Ishikawa (cell line): ENCODE data around the gene PCBP3.

Experiments
- CEBPB ChIP-seq: IDR thresholded peaks from 2 replicates; pipeline ENCODE4 v1.6.1; 2012
- CREB1 ChIP-seq: IDR thresholded peaks from 2 replicates; pipeline ENCODE4 v1.6.1; 2012; ENCODE audit warnings: low read depth
- EGR1 ChIP-seq: IDR thresholded peaks from 2 replicates; pipeline ENCODE4 v1.6.1; 2012
- EP300 ChIP-seq: IDR thresholded peaks from 2 replicates; pipeline ENCODE4 v1.6.1; 2012; ENCODE audit warnings: borderline replicate concordance
- FOXM1 ChIP-seq: IDR thresholded peaks from 2 replicates; pipeline ENCODE4 v1.6.1; 2012; ENCODE audit warnings: low read depth, borderline replicate concordance
- NFIC ChIP-seq: IDR thresholded peaks from 2 replicates; pipeline ENCODE4 v1.6.1; 2012
- RAD21 ChIP-seq: IDR thresholded peaks from 2 replicates; pipeline ENCODE4 v1.6.1; 2012; ENCODE audit warnings: low read depth
- TAF1 ChIP-seq: IDR thresholded peaks from 2 replicates; pipeline ENCODE4 v1.6.1; 2012; ENCODE audit warnings: low read depth, mild to moderate bottlenecking
- TCF12 ChIP-seq: IDR thresholded peaks from 2 replicates; pipeline ENCODE4 v1.6.1; 2012; ENCODE audit warnings: low read depth
- TEAD4 ChIP-seq: IDR thresholded peaks from 2 replicates; pipeline ENCODE4 v1.6.1; 2012
- YY1 ChIP-seq: IDR thresholded peaks from 2 replicates; pipeline ENCODE4 v1.6.1; 2012; ENCODE audit warnings: low read depth
- ZBTB7A ChIP-seq: IDR thresholded peaks from 2 replicates; pipeline ENCODE4 v1.6.1; 2012; ENCODE audit warnings: low read depth
- TF ChIP-seq, protein P1 (sequence below): IDR thresholded peaks from 2 replicates; pipeline ENCODE4 v1.6.1; 2012
- TF ChIP-seq, protein P2 (sequence below): IDR thresholded peaks from 2 replicates; pipeline ENCODE4 v1.6.1; 2012; ENCODE audit warnings: low read depth, mild to moderate bottlenecking
- TF ChIP-seq, protein P3 (sequence below): IDR thresholded peaks from 2 replicates; pipeline ENCODE4 v1.6.1; 2012

PCBP3 gene

DNA sequence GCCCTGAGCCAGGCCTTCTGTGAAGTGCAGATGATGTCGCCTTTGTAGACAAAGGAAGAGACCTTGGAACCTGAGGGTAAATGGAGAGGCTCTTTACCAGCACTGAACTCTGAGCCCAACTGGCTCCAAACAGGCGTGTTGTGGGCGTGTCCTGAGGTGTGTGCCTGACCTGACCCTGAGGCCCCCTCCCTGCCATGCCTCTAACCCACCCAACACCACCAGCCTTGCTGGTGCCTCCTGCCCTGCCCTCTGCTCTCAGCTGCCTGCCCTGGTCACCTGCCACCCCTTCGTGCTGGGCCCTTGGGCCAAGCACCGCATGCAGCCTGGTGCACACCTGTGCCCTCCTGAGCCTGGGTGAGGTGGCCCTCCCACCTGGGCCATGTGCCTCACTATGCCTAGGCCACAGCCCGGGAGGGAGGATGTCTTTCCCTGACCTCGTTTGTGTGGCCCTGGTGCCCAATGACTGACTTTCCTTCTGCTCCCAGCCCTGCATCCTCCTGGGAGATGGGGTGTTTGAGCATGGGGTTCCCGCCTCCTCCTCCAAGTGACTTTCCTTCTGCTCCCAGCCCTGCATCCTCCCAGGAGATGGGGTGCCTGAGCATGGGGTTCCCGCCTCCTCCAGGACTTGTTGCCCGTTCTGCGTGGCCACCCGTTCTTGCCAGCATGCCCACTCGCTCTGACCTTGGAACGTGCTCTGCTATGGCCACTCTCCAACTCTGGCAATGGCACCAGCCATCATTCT lies 157.0 kb downstream of the PCBP3 start:
- TF ChIP-seq RAD21 = no peak
- TF ChIP-seq NFIC = no peak
- no peak for TF ChIP-seq ZBTB7A
- no peak for TF ChIP-seq CEBPB

DNA sequence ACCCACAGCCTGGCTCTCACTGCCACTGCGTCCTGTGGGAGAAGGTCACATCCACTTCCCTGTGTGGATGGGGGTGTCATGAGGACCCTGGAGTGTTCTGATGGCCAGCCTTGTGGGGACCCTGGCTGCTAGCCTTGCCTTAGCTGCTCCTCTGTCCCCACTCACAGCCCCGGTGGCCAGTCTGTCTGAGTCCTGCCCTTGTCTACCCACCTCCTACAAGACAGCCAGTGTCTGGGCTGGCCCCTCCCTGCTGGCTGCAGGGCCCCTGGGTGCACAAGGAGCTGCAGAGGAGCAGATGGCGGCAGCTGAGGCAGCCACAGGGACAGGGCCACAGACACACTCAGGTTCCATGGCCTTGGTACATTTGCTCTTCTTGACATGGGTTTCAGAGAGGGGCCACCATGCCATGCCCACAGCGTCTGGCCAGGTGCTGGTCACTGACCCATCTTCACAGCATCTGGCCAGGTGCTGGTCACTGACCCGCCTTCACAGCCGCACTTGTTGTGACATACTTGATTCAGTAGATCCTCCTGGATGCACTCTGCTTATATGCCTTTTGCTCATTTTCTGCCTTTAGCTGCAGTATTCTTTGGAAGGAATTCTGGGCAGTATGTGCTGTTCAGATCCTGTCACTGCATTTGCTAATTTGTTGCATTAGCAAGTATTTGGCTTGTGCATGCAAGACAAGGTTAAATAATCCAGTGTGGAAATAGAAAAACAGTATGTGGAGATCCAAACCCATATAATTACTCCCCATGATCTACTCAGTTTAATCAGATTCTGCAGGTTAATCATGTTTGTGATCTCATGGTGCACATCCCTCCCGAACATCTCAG lies 157.8 kb downstream of the PCBP3 start:
- TF ChIP-seq TAF1 (no peak), FOXM1 (no peak)

DNA sequence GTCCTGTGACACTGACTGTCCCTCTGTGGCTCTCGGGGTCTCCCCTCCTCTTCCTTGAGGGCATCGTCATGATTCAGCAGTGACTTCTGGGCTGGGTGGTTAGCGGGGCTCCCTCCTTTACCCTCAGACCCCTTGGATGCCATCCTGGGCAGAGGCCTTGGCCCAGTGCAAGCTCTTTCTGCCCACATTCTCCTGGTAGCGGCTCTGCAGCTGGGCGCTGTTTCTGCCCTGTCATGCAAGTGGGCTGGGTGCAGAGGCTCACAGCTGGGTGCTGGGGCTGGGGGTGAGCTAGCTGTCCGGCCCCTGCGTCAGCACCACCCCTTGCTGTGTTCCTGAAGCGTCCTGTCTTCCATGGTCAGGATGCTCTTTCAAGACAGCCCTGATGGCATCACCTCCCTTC lies 158.5 kb downstream of the PCBP3 start:
- TF ChIP-seq TCF12 = no peak
- no peak for TF ChIP-seq TAF1
- no peak for TF ChIP-seq YY1
- TF ChIP-seq EGR1 = no peak
- no peak for TF ChIP-seq FOXM1
- TF ChIP-seq, protein P1, sequence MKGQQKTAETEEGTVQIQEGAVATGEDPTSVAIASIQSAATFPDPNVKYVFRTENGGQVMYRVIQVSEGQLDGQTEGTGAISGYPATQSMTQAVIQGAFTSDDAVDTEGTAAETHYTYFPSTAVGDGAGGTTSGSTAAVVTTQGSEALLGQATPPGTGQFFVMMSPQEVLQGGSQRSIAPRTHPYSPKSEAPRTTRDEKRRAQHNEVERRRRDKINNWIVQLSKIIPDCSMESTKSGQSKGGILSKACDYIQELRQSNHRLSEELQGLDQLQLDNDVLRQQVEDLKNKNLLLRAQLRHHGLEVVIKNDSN = no peak
- TF ChIP-seq TEAD4 = no peak
- no peak for TF ChIP-seq CREB1
- TF ChIP-seq, protein P2, sequence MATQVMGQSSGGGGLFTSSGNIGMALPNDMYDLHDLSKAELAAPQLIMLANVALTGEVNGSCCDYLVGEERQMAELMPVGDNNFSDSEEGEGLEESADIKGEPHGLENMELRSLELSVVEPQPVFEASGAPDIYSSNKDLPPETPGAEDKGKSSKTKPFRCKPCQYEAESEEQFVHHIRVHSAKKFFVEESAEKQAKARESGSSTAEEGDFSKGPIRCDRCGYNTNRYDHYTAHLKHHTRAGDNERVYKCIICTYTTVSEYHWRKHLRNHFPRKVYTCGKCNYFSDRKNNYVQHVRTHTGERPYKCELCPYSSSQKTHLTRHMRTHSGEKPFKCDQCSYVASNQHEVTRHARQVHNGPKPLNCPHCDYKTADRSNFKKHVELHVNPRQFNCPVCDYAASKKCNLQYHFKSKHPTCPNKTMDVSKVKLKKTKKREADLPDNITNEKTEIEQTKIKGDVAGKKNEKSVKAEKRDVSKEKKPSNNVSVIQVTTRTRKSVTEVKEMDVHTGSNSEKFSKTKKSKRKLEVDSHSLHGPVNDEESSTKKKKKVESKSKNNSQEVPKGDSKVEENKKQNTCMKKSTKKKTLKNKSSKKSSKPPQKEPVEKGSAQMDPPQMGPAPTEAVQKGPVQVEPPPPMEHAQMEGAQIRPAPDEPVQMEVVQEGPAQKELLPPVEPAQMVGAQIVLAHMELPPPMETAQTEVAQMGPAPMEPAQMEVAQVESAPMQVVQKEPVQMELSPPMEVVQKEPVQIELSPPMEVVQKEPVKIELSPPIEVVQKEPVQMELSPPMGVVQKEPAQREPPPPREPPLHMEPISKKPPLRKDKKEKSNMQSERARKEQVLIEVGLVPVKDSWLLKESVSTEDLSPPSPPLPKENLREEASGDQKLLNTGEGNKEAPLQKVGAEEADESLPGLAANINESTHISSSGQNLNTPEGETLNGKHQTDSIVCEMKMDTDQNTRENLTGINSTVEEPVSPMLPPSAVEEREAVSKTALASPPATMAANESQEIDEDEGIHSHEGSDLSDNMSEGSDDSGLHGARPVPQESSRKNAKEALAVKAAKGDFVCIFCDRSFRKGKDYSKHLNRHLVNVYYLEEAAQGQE = no peak
- no peak for TF ChIP-seq CEBPB

DNA sequence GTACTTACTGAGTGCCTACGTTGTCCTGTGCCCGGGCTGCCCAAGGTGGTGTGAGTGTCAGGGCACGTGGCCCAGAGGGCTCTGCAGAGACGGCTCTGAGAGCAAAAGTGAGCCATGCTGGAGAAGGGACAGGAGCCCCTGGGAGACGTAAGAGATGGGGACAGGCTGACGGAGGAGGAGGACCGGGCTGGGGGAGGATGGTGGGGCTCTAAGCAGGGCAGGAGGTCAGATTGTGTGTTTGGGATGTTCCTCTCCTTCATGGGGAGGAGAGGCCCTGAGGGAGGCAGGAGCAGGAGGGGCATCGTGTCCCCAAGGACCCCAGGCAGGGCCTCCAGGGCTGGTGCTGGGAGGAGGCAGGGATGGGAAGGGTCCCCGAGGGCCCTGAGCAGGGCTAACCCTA lies 158.9 kb downstream of the PCBP3 start:
- TF ChIP-seq TAF1 = no peak
- TF ChIP-seq CEBPB = no peak
- no peak for TF ChIP-seq NFIC
- TF ChIP-seq ZBTB7A = no peak
- TF ChIP-seq FOXM1 = no peak
- TF ChIP-seq, protein P1 = no peak
- TF ChIP-seq EGR1 = no peak
- TF ChIP-seq CREB1 = no peak
- TF ChIP-seq TCF12 = no peak
- TF ChIP-seq EP300 = no peak
- no peak for TF ChIP-seq YY1
- no peak for TF ChIP-seq TEAD4
- TF ChIP-seq, protein P3, sequence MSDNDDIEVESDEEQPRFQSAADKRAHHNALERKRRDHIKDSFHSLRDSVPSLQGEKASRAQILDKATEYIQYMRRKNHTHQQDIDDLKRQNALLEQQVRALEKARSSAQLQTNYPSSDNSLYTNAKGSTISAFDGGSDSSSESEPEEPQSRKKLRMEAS = no peak
- TF ChIP-seq, protein P2 = no peak
- TF ChIP-seq RAD21 = no peak

DNA sequence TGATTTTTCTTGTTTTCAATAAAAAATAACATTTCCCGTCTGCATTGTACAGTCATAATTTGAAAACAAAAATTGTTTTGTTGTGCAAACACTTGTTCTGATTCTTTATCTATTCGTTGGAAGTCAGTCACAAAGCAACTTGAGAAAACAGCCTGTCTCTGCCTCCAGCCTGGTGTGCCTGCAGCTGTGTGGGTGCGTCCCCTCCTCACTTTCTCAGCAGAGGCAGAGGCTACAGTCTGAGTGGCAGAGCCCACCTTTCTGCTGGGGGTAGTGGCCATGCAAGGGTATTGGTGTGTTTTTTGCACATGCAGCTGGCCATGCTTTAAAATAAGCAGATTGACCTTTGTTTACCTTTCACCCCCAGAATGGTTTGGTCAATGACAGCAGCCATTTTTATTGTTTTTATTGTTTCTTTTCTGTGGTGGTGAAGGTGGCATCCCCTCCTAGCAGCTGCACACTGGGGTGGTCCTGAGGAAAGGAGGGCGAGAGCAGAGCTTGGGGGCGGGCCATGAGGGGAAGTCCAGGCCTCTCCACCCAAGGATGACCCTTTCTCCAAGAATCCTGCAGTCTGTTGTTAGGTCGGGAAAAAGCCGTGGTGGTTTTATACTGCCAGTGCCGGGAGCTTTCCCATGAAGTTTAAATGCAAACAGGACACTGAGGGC lies 159.6 kb downstream of the PCBP3 start:
- TF ChIP-seq, protein P2 = no peak
- no peak for TF ChIP-seq CEBPB
- TF ChIP-seq TEAD4 = no peak
- TF ChIP-seq RAD21 = no peak
- TF ChIP-seq, protein P1 = no peak
- no peak for TF ChIP-seq TAF1
- TF ChIP-seq, protein P3 = no peak
- TF ChIP-seq CREB1 = no peak
- no peak for TF ChIP-seq NFIC
- no peak for TF ChIP-seq EP300
- no peak for TF ChIP-seq FOXM1
